SK-N-SH (cell line): ENCODE results near the gene RETSAT. TPM values are rescaled to one million over a fixed set of nuclear protein-coding genes. Genes with fewer than 3 reads are reported as not detected.

Experiments
- CTCF ChIA-PET: fragments of 300-600, 350-600 bp; formaldehyde crosslinking; extraction: SDS; loops from one replicate; lab custom pipeline; 2021; lab: Yijun Ruan, JAX
- POLR2A ChIA-PET: fragments of 350-600 bp; sonication (Branson Sonifier 250); formaldehyde crosslinking; extraction: SDS; loops from one replicate; lab custom pipeline; 2020; ENCODE audit warnings: antibody characterized with exemption, inconsistent platforms; lab: Yijun Ruan, JAX
- DNase-seq: peaks from one replicate; pipeline ENCODE4 v3.0.0; 2012
- H2AFZ ChIP-seq: fragments of 200-600 bp; sonication (generic); 2 replicates; pipeline ENCODE4 v1.8.1; 2016; ENCODE audit warnings: antibody characterized with exemption, mild to moderate bottlenecking, low read depth
- H3F3A ChIP-seq: fragments of 200-600 bp; sonication (generic); replicated peaks from 2 replicates; pipeline ENCODE3; 2016; ENCODE audit warnings: antibody characterized with exemption, mild to moderate bottlenecking; ENCODE audit not compliant: insufficient read depth
- H3K27ac ChIP-seq, 2 experiments: fragments of 200-500 bp in 1 of 2; fragments of 200-600 bp in 1 of 2; sonication (Bioruptor generic) in 1 of 2; sonication (generic), shearing (Covaris generic) in 1 of 2; 2 replicates each; pipeline versions ENCODE4 v1.5.1 to v1.6.1; 2014 to 2016; ENCODE audit warnings: low read depth in 2 of 2, inconsistent platforms in 1 of 2, low read length in 1 of 2, mild to moderate bottlenecking in 1 of 2, mixed read lengths in 1 of 2
- H3K27me3 ChIP-seq: fragments of 200-600 bp; sonication (generic), shearing (Covaris generic); 2 replicates; pipeline ENCODE4 v1.6.1; 2016; ENCODE audit warnings: mixed run types; ENCODE audit not compliant: insufficient read depth
- H3K36me3 ChIP-seq, 2 experiments: fragments of 200-500 bp in 1 of 2; fragments of 200-600 bp in 1 of 2; sonication (Bioruptor generic) in 1 of 2; sonication (generic) in 1 of 2; replicated peaks in 1 of 2; 2 replicates each; pipeline versions ENCODE3 to v1.5.1; 2014 to 2016; ENCODE audit warnings: low read length in 1 of 2, mild to moderate bottlenecking in 1 of 2; ENCODE audit not compliant: insufficient read depth in 2 of 2, control insufficient read depth in 1 of 2
- H3K4me1 ChIP-seq, 2 experiments: fragments of 200-500 bp in 1 of 2; fragments of 200-600 bp in 1 of 2; sonication (Bioruptor generic) in 1 of 2; sonication (generic), shearing (Covaris generic) in 1 of 2; 2 replicates each; pipeline versions ENCODE4 v1.5.1 to v1.6.1; 2014 to 2016; ENCODE audit warnings: low read depth in 1 of 2, low read length in 1 of 2, mixed run types in 1 of 2; ENCODE audit not compliant: insufficient read depth in 2 of 2, control insufficient read depth in 1 of 2
- H3K4me2 ChIP-seq: fragments of 200-600 bp; sonication (generic), shearing (Covaris generic); 2 replicates; pipeline ENCODE4 v1.6.1; 2017; ENCODE audit warnings: mixed run types
- H3K4me3 ChIP-seq, 2 experiments: fragments of 200-500 bp in 1 of 2; fragments of 200-600 bp in 1 of 2; sonication (Bioruptor generic) in 1 of 2; sonication (generic), shearing (Covaris generic) in 1 of 2; 2 replicates each; pipeline versions ENCODE4 v1.5.1 to v1.8.1; 2014 to 2016; ENCODE audit warnings: low read depth in 2 of 2, inconsistent platforms in 1 of 2, low read length in 1 of 2, mild to moderate bottlenecking in 1 of 2, mixed read lengths in 1 of 2, moderate library complexity in 1 of 2
- H3K79me2 ChIP-seq: fragments of 200-600 bp; sonication (generic); 2 replicates; pipeline ENCODE4 v1.8.1; 2017; ENCODE audit warnings: mild to moderate bottlenecking; ENCODE audit not compliant: insufficient read depth
- H3K9ac ChIP-seq: fragments of 200-600 bp; sonication (generic); 2 replicates; pipeline ENCODE4 v1.6.1; 2017; ENCODE audit warnings: mixed run types
- H3K9me2 ChIP-seq: fragments of 200-600 bp; sonication (generic); 2 replicates; pipeline ENCODE4 v1.6.1; 2017; ENCODE audit warnings: mixed run types
- H3K9me3 ChIP-seq: fragments of 200-600 bp; sonication (generic); 2 replicates; pipeline ENCODE4 v1.6.1; 2017; ENCODE audit warnings: mixed run types, mild to moderate bottlenecking, moderate library complexity
- H4K20me1 ChIP-seq: fragments of 200-600 bp; sonication (generic); 2 replicates; pipeline ENCODE4 v1.6.1; 2017; ENCODE audit warnings: mild to moderate bottlenecking, mixed run types; ENCODE audit not compliant: insufficient read depth
- CHD2 ChIP-seq: fragments of 150-350 bp; IDR thresholded peaks from 2 replicates; pipeline ENCODE4 v1.6.1; 2018; ENCODE audit warnings: low read length; ENCODE audit not compliant: partially characterized antibody
- EP300 ChIP-seq, 2 experiments: IDR thresholded peaks; 2 replicates each; pipeline versions ENCODE4 v1.4.0 to v1.6.1; 2012; ENCODE audit warnings: borderline replicate concordance in 1 of 2, low read depth in 1 of 2, low read length in 1 of 2
- FOXJ3 ChIP-seq: sonication (generic); formaldehyde crosslinking; IDR thresholded peaks from 2 replicates; pipeline ENCODE4 v1.5.1; 2020; ENCODE audit warnings: mild to moderate bottlenecking, missing genetic modification reagents
- GABPA ChIP-seq: IDR thresholded peaks from 2 replicates; pipeline ENCODE4 v1.4.0; 2012; ENCODE audit warnings: low read depth, mild to moderate bottlenecking
- GATA2 ChIP-seq: sonication (generic); formaldehyde crosslinking; IDR thresholded peaks from 2 replicates; pipeline ENCODE4 v1.5.0; 2020; ENCODE audit warnings: mild to moderate bottlenecking, missing genetic modification reagents
- IRF3 ChIP-seq: fragments of 150-350 bp; IDR thresholded peaks from 2 replicates; pipeline ENCODE4 v1.6.1; 2016; ENCODE audit warnings: mild to moderate bottlenecking, low read depth, low read length
- MAX ChIP-seq: IDR thresholded peaks from 2 replicates; pipeline ENCODE4 v1.4.0; 2012; ENCODE audit warnings: low read depth
- MXI1 ChIP-seq: IDR thresholded peaks from 2 replicates; pipeline ENCODE4 v1.6.1; 2012; ENCODE audit warnings: mild to moderate bottlenecking, low read depth, low read length, improper control_type of control experiment
- NFIC ChIP-seq: IDR thresholded peaks from 2 replicates; pipeline ENCODE4 v1.4.0; 2012; ENCODE audit warnings: borderline replicate concordance
- NRF1 ChIP-seq: IDR thresholded peaks from 2 replicates; pipeline ENCODE4 v1.6.1; 2012; ENCODE audit warnings: low read depth, mild to moderate bottlenecking, low read length
- PBX3 ChIP-seq: IDR thresholded peaks from 2 replicates; pipeline ENCODE4; 2012
- POLR2AphosphoS5 ChIP-seq: IDR thresholded peaks from 2 replicates; pipeline ENCODE4 v1.6.1; 2012; ENCODE audit warnings: low read depth, low read length
- RAD21 ChIP-seq: IDR thresholded peaks from 2 replicates; pipeline ENCODE4 v1.6.1; 2012; ENCODE audit warnings: mild to moderate bottlenecking, low read length
- RFX5 ChIP-seq: IDR thresholded peaks from 2 replicates; pipeline ENCODE4 v1.6.1; 2012; ENCODE audit warnings: mild to moderate bottlenecking, improper control_type of control experiment, low read length
- RXRA ChIP-seq: IDR thresholded peaks from 2 replicates; pipeline ENCODE4 v1.4.0; 2012; ENCODE audit warnings: low read depth, mild to moderate bottlenecking, borderline replicate concordance
- SIN3A ChIP-seq: IDR thresholded peaks from 2 replicates; pipeline ENCODE4 v1.6.1; 2012; ENCODE audit warnings: low read depth, mild to moderate bottlenecking, low read length, moderate library complexity, borderline replicate concordance
- TAF1 ChIP-seq: IDR thresholded peaks from 2 replicates; pipeline ENCODE4 v1.6.1; 2012; ENCODE audit warnings: low read depth, mild to moderate bottlenecking, low read length, moderate library complexity, borderline replicate concordance
- YY1 ChIP-seq: IDR thresholded peaks from 2 replicates; pipeline ENCODE4 v1.4.0; 2012; ENCODE audit warnings: low read depth, mild to moderate bottlenecking
- ZBTB33 ChIP-seq: IDR thresholded peaks from 2 replicates; pipeline ENCODE4 v1.4.0; 2012; ENCODE audit warnings: low read depth, borderline replicate concordance
- WGBS: methylation state at CpG from one replicate; pipeline ENCODE4 v1.1.6; 2017; ENCODE audit warnings: low lambda C conversion rate; 5-methylcytosine and 5-hydroxymethylcytosine counted together
- polyA plus RNA-seq, 3 experiments: library from polyadenylated mRNA; depleted of rRNA; stranded (reverse); fragments of >200 nt; gene quantifications; 2 replicates each; pipeline ENCODE4 v1.2.3, GENCODE V29; 2012

Gene RETSAT
- polyA plus RNA-seq, 1 of the 3 experiments (the other 2 are of a cell fraction), result 28.0 TPM

GRCh38 chr2:85376291-85377065 is 22.1 kb upstream of the RETSAT start:
- no peaks in the 10 kb centered on the region for H3K9me2 ChIP-seq
- H2AFZ ChIP-seq, result no peak overlapping the region
- peaks cover 16 to 62% of the 10 kb centered on the region in 2 experiments for H3K36me3 ChIP-seq
- no peaks in the 10 kb centered on the region for H3F3A ChIP-seq
- no peaks in the 10 kb centered on the region for H3K9me3 ChIP-seq
- no peak for TF ChIP-seq EP300 (IDR thresholded peaks at IDR 0.05; ENCODE audit: borderline replicate concordance in 1 of 2, low read depth in 1 of 2, low read length in 1 of 2)
- no peak for TF ChIP-seq FOXJ3
- no peak for TF ChIP-seq RFX5
- no peak for TF ChIP-seq MAX
- no peak for TF ChIP-seq TAF1
- no peak for TF ChIP-seq RAD21
- TF ChIP-seq GATA2, result no peak
- TF ChIP-seq ZBTB33, result no peak
- no peak for TF ChIP-seq RXRA
- TF ChIP-seq NRF1, result no peak
- TF ChIP-seq, all 33 proteins: peak for 0
- H3K9ac ChIP-seq, result no peak overlapping the region
- H3K27me3 ChIP-seq, result no peaks in the 10 kb centered on the region
- no peaks in the 10 kb centered on the region for H3K4me1 ChIP-seq
- no peak for DNase-seq
- H3K27ac ChIP-seq, result no peak overlapping the region
- H3K4me2 ChIP-seq, result no peak overlapping the region
- POLR2A ChIA-PET, result no interaction called here
- no peak overlapping the region for H3K4me3 ChIP-seq
- WGBS, result 96% methylated on average over 5 of the region's 5 CpGs
- no peaks in the 10 kb centered on the region for H3K79me2 ChIP-seq
- H4K20me1 ChIP-seq, result no peaks in the 10 kb centered on the region
- CTCF ChIA-PET, result interaction anchor here (1.1 kb wide), 1 partner anchor 10 kb away, joined by 3 read pairs; no protein-coding TSS in a partner anchor

GRCh38 chr2:85371045-85371444 is 16.7 kb upstream of the RETSAT start:
- Histone ChIP-seq H4K20me1 (no peaks in the 10 kb centered on the region), H3K4me3 (no peak overlapping the region), H3K9me3 (no peaks in the 10 kb centered on the region), H3K9me2 (no peaks in the 10 kb centered on the region), H3K27me3 (no peaks in the 10 kb centered on the region), H3K36me3 (peaks cover 0 to 18% of the 10 kb centered on the region in 2 experiments), H2AFZ (no peak overlapping the region), H3K4me2 (no peak overlapping the region), H3F3A (no peaks in the 10 kb centered on the region), H3K9ac (no peak overlapping the region), H3K27ac (no peak overlapping the region), H3K4me1 (no peaks in the 10 kb centered on the region), H3K79me2 (no peaks in the 10 kb centered on the region)
- 96% methylated on average over 9 of the region's 11 CpGs for WGBS
- CTCF ChIA-PET, result interaction anchor here (0.9 to 1.8 kb wide), 4 partner anchors 22 to 334 kb away, joined by 3 to 5 read pairs (median 3); no protein-coding TSS in a partner anchor
- POLR2A ChIA-PET, result no interaction called here
- DNase-seq, result no peak
- TF ChIP-seq RAD21 (no peak), TAF1 (no peak), PBX3 (no peak), POLR2AphosphoS5 (no peak), RFX5 (no peak), MAX (no peak), IRF3 (no peak), CHD2 (no peak), SIN3A (no peak), YY1 (no peak), MXI1 (no peak), NFIC (no peak), ZBTB33 (no peak), GABPA (no peak), EP300 (IDR thresholded peaks at IDR 0.05; ENCODE audit: borderline replicate concordance in 1 of 2, low read depth in 1 of 2, low read length in 1 of 2) (no peak)
